Coronary artery (tissue), 2 donors: ENCODE data around the gene ZNF143.

Experiments
- DNase-seq: peaks from one replicate; pipeline ENCODE4 v3.0.0-alpha.2; 2017; ENCODE audit warnings: low spot score
- H3K27ac ChIP-seq, 2 donors: fragments of 200-600 bp; sonication (generic); one replicate each; pipeline ENCODE4 v1.5.1; 2016 to 2019
- H3K4me3 ChIP-seq: fragments of 200-600 bp; sonication (generic); 2 replicates; pipeline ENCODE4 v1.5.1; 2016; ENCODE audit warnings: mild to moderate bottlenecking, moderate library complexity
- TF ChIP-seq, protein P1 (sequence below): fragments of 200-600 bp; sonication (generic); IDR thresholded peaks from one replicate; pipeline ENCODE4 v1.5.1; 2019; ENCODE audit warnings: antibody characterized with exemption

The ZNF143 gene

GRCh38 chr11:9459667-9460321 lies 1.0 kb upstream of the ZNF143 start:
- DNase-seq: no peak
- Histone ChIP-seq H3K4me3 (peak overlapping the region; percentile 75), H3K27ac (peak overlapping the region; percentile 91 to 96)
- TF ChIP-seq, protein P1, sequence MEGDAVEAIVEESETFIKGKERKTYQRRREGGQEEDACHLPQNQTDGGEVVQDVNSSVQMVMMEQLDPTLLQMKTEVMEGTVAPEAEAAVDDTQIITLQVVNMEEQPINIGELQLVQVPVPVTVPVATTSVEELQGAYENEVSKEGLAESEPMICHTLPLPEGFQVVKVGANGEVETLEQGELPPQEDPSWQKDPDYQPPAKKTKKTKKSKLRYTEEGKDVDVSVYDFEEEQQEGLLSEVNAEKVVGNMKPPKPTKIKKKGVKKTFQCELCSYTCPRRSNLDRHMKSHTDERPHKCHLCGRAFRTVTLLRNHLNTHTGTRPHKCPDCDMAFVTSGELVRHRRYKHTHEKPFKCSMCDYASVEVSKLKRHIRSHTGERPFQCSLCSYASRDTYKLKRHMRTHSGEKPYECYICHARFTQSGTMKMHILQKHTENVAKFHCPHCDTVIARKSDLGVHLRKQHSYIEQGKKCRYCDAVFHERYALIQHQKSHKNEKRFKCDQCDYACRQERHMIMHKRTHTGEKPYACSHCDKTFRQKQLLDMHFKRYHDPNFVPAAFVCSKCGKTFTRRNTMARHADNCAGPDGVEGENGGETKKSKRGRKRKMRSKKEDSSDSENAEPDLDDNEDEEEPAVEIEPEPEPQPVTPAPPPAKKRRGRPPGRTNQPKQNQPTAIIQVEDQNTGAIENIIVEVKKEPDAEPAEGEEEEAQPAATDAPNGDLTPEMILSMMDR: no peak

GRCh38 chr11:9461063-9461759 lies 399 bp downstream of the ZNF143 start:
- TF ChIP-seq, protein P1: no peak
- peak overlapping the region; percentile 95 to 99 for H3K27ac ChIP-seq
- peak; percentile 96 for DNase-seq
- peak overlapping the region; percentile 77 for H3K4me3 ChIP-seq

GRCh38 chr11:9461760-9462134 lies 935 bp downstream of the ZNF143 start:
- TF ChIP-seq, protein P1: no peak
- Histone ChIP-seq H3K4me3 (peak overlapping the region; percentile 77), H3K27ac (peak overlapping the region; percentile 95 to 99)
- DNase-seq: no peak

DNA sequence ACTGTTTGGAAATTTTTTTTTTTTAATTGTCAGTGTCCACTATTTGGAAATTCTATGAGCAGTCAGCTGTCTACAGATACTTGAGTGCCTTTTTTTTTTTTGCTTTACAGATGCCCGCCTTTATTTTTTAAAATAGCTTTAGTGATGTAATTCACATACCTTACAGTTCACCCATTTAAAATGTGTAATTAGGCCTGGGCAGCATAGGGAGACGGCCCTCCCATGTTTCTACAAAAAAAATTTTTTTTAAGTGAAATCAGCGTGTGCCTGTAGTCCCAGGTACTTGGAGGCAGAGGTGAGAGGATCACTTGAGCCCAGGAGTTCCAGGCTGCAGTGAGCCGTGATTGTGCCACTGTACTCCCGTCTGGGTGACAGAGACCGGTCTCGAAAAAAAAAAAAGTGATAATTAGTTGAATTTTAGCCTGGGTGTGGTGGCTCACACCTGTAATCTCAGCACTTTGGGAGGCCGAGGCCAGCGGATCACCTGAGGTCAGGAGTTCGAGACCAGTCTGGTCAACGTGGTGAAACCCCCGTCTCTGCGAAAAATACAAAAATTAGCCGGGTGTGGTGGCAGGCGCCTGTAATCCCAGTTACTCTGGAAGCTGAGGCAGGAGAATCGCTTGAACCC lies 1.5 kb downstream of the ZNF143 start:
- TF ChIP-seq, protein P1: no peak
- Histone ChIP-seq H3K27ac (peak overlapping the region; percentile 95 to 99), H3K4me3 (peak overlapping the region; percentile 77)
- no peak for DNase-seq

DNA sequence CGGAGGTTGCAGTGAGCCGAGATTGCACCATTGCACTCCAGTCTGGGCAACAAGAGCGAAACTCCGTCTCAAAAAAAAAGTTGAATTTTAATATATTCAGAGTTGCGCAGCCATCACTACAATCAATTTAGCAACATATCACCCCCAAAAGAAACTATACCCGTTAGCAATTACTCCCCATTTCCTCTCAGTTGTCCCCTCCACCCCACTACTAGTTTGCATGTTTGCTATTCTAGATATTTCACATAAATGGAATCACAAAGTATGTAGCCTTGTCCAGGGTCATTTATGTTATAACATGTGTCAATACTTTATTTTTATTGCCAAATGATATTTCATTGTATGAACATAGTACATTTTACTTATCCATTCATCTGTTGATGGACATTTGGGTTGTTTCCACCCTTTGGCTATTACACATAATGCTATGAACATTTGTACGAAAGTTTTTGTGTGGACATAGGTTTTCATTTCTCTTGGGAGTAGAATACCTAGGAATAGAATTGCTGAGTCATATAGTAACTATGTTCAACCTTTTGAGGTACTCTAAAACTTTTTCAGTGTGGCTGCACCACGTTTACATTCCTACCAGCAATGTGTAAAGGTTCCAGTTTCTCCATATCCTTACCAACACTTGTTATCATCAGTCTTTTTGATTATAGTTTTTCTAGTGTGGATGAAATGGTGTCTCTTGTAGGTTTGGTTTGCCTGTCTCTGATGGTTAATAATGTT lies 2.2 kb downstream of the ZNF143 start:
- peak overlapping the region; percentile 95 to 99 for H3K27ac ChIP-seq
- TF ChIP-seq, protein P1: no peak
- no peak overlapping the region for H3K4me3 ChIP-seq
- no peak for DNase-seq

DNA sequence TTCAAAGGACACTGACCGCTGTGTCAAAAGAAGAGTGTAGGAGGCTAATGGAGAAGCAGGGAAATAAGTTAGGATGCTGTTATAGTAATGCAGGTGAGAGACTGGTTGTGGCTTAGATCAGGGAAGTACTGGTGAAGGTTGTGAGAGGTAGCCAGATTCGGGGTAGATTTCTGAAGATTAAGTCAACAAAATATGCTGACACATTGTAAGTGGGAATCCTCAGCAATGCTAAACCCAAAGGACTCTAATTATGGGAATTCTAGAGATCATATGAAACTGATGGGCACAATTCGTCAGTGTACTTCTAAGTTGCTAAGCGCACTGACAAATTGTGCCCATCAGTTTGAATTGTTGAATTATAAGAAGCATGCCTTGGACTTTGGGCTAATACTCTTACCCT lies 10.0 kb downstream of the ZNF143 start:
- TF ChIP-seq, protein P1: no peak
- Histone ChIP-seq H3K4me3 (no peak overlapping the region), H3K27ac (no peak overlapping the region)
- DNase-seq: no peak
